Astrocyte (in vitro differentiated cells and primary cell): ENCODE measurements around the gene ZNRF4. TPM values are rescaled to one million over a fixed set of nuclear protein-coding genes. Genes with fewer than 3 reads are reported as not detected.

Experiments used
- DNase-seq: peaks from one replicate; pipeline ENCODE4 v3.0.0-alpha.2; 2010; ENCODE audit warnings: low read depth
- FAIRE-seq: peaks from 2 replicates; lab custom pipeline; 2011; peaks lifted over from hg19 to GRCh38; lab: Jason Lieb, UNC
- H2AFZ ChIP-seq: 2 replicates; pipeline ENCODE4 v1.6.0; 2012; ENCODE audit warnings: low read depth, low read length, inconsistent platforms
- H3K27ac ChIP-seq: 2 replicates; pipeline ENCODE4 v1.5.1; 2011; ENCODE audit warnings: low read depth, low read length, inconsistent platforms
- H3K27me3 ChIP-seq: 2 replicates; pipeline ENCODE4 v1.6.0; 2011; ENCODE audit warnings: low read length, inconsistent platforms; ENCODE audit not compliant: insufficient read depth
- H3K36me3 ChIP-seq: 2 replicates; pipeline ENCODE4 v1.5.1; 2011; ENCODE audit warnings: low read length, inconsistent platforms; ENCODE audit not compliant: insufficient read depth
- H3K4me1 ChIP-seq: 2 replicates; pipeline ENCODE4 v1.5.1; 2011; ENCODE audit warnings: low read length, inconsistent platforms; ENCODE audit not compliant: insufficient read depth
- H3K4me2 ChIP-seq: 2 replicates; pipeline ENCODE4 v1.6.0; 2012; ENCODE audit warnings: low read length, inconsistent platforms
- H3K4me3 ChIP-seq: 2 replicates; pipeline ENCODE4 v1.5.1; 2011; ENCODE audit warnings: low read depth, mild to moderate bottlenecking, low read length, inconsistent platforms; ENCODE audit not compliant: insufficient read depth
- H3K79me2 ChIP-seq: 2 replicates; pipeline ENCODE4 v1.6.0; 2012; ENCODE audit warnings: mild to moderate bottlenecking, low read length, inconsistent platforms; ENCODE audit not compliant: insufficient read depth
- H3K9ac ChIP-seq: 2 replicates; pipeline ENCODE4 v1.6.0; 2012; ENCODE audit warnings: mild to moderate bottlenecking, low read length, inconsistent platforms
- H3K9me3 ChIP-seq: 2 replicates; pipeline ENCODE4 v1.5.1; 2012; ENCODE audit warnings: low read depth, mild to moderate bottlenecking, low read length, inconsistent platforms; ENCODE audit not compliant: insufficient read depth
- H4K20me1 ChIP-seq: 2 replicates; pipeline ENCODE4 v1.6.0; 2012; ENCODE audit warnings: low read length, inconsistent platforms; ENCODE audit not compliant: insufficient read depth
- H3K27ac Mint-ChIP-seq: one replicate; pipeline ENCODE4 v1.8.0; 2021; ENCODE audit warnings: mild to moderate bottlenecking, mixed read lengths; ENCODE audit not compliant: unreplicated experiment
- H3K27me3 Mint-ChIP-seq: one replicate; pipeline ENCODE4 v1.8.0; 2021; ENCODE audit warnings: low read depth, mixed read lengths; ENCODE audit not compliant: unreplicated experiment
- H3K36me3 Mint-ChIP-seq: one replicate; pipeline ENCODE4 v1.8.0; 2021; ENCODE audit warnings: low read depth, mixed read lengths; ENCODE audit not compliant: unreplicated experiment
- H3K4me1 Mint-ChIP-seq: one replicate; pipeline ENCODE4 v1.8.0; 2021; ENCODE audit warnings: low read depth, mixed read lengths; ENCODE audit not compliant: unreplicated experiment
- H3K4me3 Mint-ChIP-seq: one replicate; pipeline ENCODE4 v1.8.0; 2021; ENCODE audit warnings: mild to moderate bottlenecking, moderate library complexity, mixed read lengths; ENCODE audit not compliant: unreplicated experiment
- H3K9me3 Mint-ChIP-seq: one replicate; pipeline ENCODE4 v1.8.0; 2021; ENCODE audit warnings: mild to moderate bottlenecking, mixed read lengths; ENCODE audit not compliant: unreplicated experiment
- CTCF ChIP-seq: IDR thresholded peaks from 2 replicates; pipeline ENCODE4 v1.5.1; 2011; ENCODE audit warnings: low read depth, mild to moderate bottlenecking, inconsistent platforms, low read length, moderate library complexity; ENCODE audit not compliant: insufficient read depth
- EZH2 ChIP-seq: IDR thresholded peaks from 2 replicates; pipeline ENCODE4 v1.6.1; 2012; ENCODE audit warnings: mild to moderate bottlenecking, low read length, inconsistent platforms; ENCODE audit not compliant: insufficient read depth
- total RNA-seq: library from RNA; stranded (reverse); gene quantifications from 2 replicates; pipeline ENCODE4 v1.2.1, GENCODE V29; 2021

Gene ZNRF4
- total RNA-seq, 1 donor from 2014 or later: not detected

GRCh38 chr19:5420953-5421352, 34.3 kb upstream of the ZNRF4 start:
- Histone ChIP-seq H3K9ac (no peak overlapping the region), H4K20me1 (no peaks in the 10 kb centered on the region), H3K79me2 (no peaks in the 10 kb centered on the region), H3K27ac (no peak overlapping the region), H3K4me2 (no peak overlapping the region), H3K27me3 (peaks cover 31% of the 10 kb centered on the region), H3K4me1 (no peaks in the 10 kb centered on the region), H3K9me3 (no peaks in the 10 kb centered on the region), H3K36me3 (no peaks in the 10 kb centered on the region), H2AFZ (no peak overlapping the region), H3K4me3 (no peak overlapping the region)
- no peak for DNase-seq
- no peak for FAIRE-seq
- peaks cover 4% of the 10 kb centered on the region for H3K36me3 Mint-ChIP-seq
- no peak overlapping the region for H3K27ac Mint-ChIP-seq
- H3K27me3 Mint-ChIP-seq: peaks cover 59% of the 10 kb centered on the region
- H3K9me3 Mint-ChIP-seq: peaks cover 13% of the 10 kb centered on the region
- TF ChIP-seq CTCF (no peak), EZH2 (no peak)
- no peak overlapping the region for H3K4me3 Mint-ChIP-seq
- H3K4me1 Mint-ChIP-seq: peaks cover 3% of the 10 kb centered on the region

DNA sequence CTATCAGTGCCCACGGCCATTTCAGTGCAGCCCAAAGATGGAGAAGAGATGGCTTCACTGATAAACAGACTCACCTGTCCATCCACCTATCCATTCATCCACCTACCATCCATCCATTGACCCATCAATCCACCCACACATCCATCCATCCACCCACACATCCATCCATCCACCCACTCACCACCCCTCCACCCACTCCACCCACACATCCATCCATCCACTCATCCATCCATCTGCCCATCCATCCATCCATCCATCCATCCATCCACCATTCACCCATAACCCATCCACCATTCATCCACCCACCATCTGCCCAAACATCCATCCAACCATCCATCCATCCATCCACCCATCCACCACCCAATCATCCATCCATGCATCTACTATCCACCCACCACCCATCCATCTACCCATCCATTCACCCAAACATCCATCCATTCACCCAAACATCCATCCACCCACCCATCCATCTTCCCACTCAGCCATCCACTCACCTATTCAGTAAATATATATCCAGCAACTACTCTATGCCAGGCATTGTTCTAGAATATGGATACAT, 31.6 kb upstream of the ZNRF4 start:
- H3K4me1 Mint-ChIP-seq: no peaks in the 10 kb centered on the region
- TF ChIP-seq EZH2 (no peak), CTCF (no peak)
- H3K4me2 ChIP-seq: no peak overlapping the region
- H3K9me3 Mint-ChIP-seq: peaks cover 13% of the 10 kb centered on the region
- no peak overlapping the region for H3K4me3 Mint-ChIP-seq
- H3K27ac Mint-ChIP-seq: no peak overlapping the region
- FAIRE-seq (no peak), DNase-seq (no peak)
- no peaks in the 10 kb centered on the region for H3K9me3 ChIP-seq
- peaks cover 53% of the 10 kb centered on the region for H3K27me3 Mint-ChIP-seq
- no peak overlapping the region for H3K9ac ChIP-seq
- peaks cover 4% of the 10 kb centered on the region for H3K36me3 Mint-ChIP-seq
- no peaks in the 10 kb centered on the region for H4K20me1 ChIP-seq
- H3K4me3 ChIP-seq: no peak overlapping the region
- H3K36me3 ChIP-seq: no peaks in the 10 kb centered on the region
- H3K27me3 ChIP-seq: peaks cover 26% of the 10 kb centered on the region
- H3K4me1 ChIP-seq: no peaks in the 10 kb centered on the region
- H2AFZ ChIP-seq: no peak overlapping the region
- no peak overlapping the region for H3K27ac ChIP-seq
- H3K79me2 ChIP-seq: no peaks in the 10 kb centered on the region

DNA sequence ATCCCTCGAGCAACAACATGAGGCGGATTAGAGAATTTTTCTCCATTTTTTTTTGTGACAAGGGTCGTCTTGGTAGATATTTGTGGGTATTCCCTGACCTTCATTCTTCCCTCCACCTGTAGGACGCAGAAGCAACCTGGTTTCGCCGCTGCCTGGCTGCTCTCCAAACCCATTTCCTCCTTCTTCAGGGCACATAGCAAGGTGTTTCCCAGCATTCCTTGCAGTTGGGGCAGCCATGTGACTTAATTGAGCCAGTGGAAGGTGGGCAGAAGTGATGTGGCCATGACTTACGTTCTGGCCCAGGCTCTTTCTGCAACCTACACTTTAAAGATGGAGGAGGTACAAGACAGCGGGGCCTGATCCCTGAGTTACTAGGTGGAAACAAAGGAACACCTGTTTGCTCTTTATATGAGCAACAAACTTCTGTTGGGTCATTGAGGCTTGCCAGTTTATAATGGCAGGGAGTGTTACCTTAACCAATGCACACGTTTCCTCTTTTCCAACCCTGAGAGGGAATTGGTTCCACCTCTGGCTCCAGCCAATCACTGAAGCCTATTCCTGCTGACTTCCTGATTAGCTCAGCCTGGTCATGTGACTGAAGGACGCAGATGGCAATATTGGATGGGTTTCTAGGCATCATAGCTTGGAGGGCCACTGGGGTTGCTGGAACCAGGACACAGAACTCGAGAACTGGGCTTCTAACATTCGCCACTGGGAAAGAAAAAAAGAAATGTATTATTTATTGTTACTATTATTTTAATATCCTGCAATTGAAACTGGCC, 30.8 kb upstream of the ZNRF4 start:
- Histone ChIP-seq H3K4me3 (no peak overlapping the region), H3K9ac (no peak overlapping the region), H3K36me3 (no peaks in the 10 kb centered on the region), H3K79me2 (no peaks in the 10 kb centered on the region), H3K27ac (no peak overlapping the region), H3K9me3 (no peaks in the 10 kb centered on the region), H4K20me1 (no peaks in the 10 kb centered on the region), H3K4me2 (no peak overlapping the region), H3K4me1 (no peaks in the 10 kb centered on the region), H3K27me3 (peaks cover 25% of the 10 kb centered on the region), H2AFZ (no peak overlapping the region)
- Mint-ChIP-seq H3K4me3 (no peak overlapping the region), H3K9me3 (peaks cover 13% of the 10 kb centered on the region), H3K4me1 (no peaks in the 10 kb centered on the region), H3K27ac (no peak overlapping the region), H3K36me3 (peaks cover 2% of the 10 kb centered on the region), H3K27me3 (peaks cover 48% of the 10 kb centered on the region)
- DNase-seq (no peak), FAIRE-seq (no peak)
- no peak for TF ChIP-seq EZH2
- no peak for TF ChIP-seq CTCF
